ENCODE data around the gene ANP32B.
"Not testable (repeated sequence)": the region's sequence is repeated elsewhere in the genome, so short reads cannot be mapped to it uniquely, and the experiment has no call there.

The ANP32B gene

DNA sequence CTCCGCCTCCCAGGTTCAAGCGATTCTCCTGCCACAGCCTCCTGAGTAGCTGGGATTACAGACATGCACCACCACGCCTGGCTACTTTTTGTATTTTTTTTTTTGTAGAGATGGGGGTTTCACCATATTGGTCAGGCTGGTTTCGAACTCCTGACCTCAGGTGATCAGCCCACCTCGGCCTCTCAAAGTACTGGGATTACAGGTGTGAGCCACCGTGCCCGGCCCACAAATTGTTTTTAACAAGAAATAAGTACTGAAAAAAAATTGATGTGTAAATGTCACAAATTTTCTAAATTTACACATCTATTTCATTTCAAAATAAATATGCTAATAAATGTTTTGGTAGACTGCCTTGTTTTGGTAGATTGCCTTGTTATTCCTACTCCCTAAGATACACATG lies 13.5 kb downstream of the ANP32B start:
- not testable (repeated sequence) for DNase-seq

- DNase-seq, result no peak
Measured at GRCh38 chr9:97997330-97998276, 14.5 kb downstream of the ANP32B start.

- no peak for DNase-seq
Measured at GRCh38 chr9:98002808-98003207, 19.7 kb downstream of the ANP32B start.

- DNase-seq, result no peak
Measured at GRCh38 chr9:98006127-98006796, 23.1 kb downstream of the ANP32B start.

- no peak for DNase-seq
Measured at GRCh38 chr9:98007251-98007928, 24.2 kb downstream of the ANP32B start.

DNA sequence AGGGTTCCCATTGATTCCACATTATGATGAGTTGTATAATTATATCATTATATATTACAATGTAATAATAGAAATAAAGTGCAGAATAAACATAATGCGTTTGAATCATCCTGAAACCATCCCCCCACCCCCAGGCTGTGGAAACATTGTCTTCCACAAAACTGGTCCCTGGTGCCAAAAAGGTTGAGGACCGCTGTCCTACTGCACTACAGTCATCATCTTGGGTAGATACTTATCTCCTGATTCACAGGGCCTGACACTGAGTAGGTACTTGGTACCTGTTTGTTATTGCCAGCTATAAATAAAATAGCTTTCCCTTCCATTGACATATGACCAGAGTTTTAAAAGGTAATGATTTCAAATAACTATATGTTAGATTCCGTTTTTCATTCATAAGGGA lies 25.6 kb downstream of the ANP32B start:
- DNase-seq, result no peak

DNA sequence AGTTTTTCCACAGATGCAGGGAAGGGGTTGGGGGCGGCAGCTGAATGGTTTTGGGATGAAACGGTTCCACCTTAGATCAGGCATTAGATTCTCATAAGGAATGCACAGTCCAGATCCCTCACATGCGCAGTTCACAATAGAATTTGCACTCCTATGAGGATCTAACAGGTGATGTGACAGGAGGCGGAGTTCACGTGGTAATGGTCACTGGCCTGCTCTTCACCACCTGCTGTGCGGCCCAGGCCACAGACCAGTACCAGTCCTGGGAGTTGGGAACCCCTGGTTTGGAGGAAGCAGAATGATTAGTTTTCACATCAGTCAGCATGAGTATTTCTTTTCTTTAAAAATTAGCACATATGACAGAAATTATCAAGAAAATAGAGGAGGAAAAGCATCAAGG lies 26.3 kb downstream of the ANP32B start:
- DNase-seq, result no peak

DNA sequence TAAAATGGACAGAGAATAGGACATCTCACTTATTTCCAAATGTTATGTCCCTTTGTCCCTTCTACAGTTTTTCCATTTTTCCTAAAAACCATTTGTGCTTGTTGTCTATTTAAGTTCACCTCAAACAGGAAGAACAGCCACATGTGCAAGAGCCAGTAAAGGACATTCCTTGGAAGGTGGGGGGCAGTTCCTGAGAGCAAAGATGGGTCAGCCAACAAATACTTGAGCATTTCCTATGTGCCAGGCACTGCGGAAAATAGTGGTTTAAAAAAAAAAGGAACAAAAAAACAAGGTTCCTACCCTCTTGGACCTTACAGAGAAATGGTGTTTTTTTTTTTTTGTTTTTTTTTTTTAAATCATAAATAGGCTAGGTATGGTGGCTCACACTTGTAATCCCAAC lies 26.8 kb downstream of the ANP32B start:
- DNase-seq, result no peak

DNA sequence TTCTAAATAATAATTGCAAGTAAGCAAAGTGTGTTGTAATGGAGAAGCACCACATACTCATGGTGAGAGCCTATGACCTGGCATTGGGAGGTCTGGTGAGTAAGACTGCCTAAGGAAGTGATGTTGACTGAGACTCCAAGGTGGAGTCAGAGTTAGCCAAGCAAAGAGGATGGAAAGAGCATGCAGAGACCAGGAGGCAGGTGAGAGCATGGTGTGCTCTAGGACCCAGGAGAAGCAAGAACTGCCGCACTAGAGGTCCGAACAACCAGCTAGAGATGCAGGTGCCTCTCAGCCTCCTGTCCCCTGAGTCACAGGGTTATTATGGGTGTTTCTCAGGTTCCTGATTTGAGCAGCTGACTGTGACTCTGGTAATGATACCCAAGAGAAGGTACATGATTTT lies 27.3 kb downstream of the ANP32B start:
- no peak for DNase-seq

GRCh38 chr9:98011122-98011521 lies 28.0 kb downstream of the ANP32B start:
- DNase-seq, result no peak

DNA sequence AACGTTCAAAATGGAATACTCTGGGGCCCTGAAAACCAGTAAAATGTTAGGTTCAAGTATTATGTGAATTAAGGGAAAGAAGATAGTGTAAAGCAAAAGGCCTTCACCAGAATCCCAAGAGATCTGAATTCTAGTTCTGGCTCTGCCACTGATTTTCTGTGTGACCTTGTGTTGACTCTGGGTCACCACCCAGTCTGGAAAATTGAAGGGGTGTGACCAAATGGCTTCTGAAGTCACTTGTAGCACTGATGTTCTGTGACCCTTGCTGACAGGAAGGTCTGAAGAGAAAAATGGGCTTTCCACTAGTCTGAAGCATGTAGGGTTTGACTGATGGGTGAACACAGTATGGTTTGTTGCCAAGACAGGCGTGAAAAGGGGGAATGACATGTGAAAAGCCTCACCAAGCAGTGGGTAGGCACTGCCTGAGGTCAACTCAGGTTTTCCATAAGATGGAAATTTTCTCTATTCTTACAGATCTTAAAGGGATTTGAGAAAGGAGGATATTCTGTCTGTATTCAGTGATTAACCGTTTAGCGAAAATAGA lies 33.1 kb downstream of the ANP32B start:
- DNase-seq, result no peak

DNA sequence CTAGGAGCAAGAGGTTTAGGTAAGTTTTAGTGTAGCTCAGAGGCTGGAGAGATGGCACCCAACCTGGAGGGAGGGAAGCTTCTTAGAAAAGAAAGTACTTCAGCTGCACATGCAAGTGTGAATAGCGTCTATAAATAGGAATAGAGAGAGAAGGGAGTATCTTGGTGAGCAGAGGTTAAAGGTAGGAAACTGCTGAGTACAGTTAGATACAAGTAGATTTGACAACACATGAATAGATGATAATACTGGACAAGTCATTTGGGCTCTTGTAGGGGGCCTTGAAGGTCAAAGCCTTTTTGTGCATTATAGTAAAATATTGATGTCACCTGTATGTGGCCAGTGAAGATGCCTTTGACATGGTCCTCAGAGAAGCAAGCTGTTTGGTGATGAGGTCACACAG lies 34.2 kb downstream of the ANP32B start:
- DNase-seq, result no peak

GRCh38 chr9:98018347-98018746 lies 35.2 kb downstream of the ANP32B start:
- DNase-seq, result no peak

- no peak for DNase-seq
Measured at GRCh38 chr9:98019098-98019497, 36.0 kb downstream of the ANP32B start.

DNA sequence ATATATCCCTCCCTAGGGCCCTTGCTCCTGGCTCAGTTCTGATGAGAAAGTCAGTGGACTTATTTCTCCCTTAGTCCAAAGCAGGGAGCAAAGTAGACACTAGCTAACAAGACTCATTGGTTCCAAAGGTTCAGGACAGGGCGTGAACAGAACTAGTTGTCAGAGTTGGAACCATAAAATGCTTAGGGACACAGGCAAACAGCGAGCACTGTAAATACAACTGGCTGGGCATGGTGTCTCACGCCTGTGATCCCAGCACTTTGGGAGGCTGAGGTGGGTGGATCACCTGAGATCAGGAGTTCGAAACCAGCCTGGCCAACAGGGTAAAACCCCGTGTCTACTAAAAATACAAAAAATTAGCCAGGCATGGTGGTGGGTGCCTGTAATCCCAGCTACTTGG lies 36.7 kb downstream of the ANP32B start:
- not testable (repeated sequence) for DNase-seq

DNA sequence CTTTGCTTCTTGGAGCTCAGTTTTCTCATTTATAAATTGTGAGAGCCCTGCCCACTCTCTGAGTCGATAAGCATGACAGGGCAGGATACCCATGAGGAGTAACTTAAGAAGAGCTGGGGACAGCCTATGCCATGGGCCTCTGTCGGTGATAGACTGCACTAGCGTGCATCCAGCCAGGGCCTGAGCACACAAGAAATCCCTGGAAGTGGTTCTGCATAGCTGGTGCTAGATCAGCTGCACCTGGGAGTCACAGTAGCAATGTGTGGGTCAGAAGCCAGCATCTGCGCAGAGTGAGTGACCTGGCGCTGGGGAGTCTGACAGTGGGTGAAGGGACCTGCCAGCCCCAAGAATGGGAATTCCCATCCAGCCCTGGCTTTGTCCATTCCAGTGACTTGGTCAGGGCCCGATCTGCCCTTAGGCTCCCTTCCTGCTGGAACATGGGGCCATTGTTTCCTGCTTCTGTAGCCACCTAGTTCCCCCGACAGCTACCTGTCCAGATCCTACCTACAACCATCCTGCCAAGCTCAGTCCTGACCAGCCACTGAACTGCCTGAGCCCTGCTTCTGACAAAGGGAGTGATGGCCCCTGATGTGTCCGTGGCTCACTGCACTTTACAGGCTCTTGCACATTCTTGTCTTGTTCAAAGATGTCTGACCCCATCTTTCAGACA lies 37.5 kb downstream of the ANP32B start:
- DNase-seq, result no peak

DNA sequence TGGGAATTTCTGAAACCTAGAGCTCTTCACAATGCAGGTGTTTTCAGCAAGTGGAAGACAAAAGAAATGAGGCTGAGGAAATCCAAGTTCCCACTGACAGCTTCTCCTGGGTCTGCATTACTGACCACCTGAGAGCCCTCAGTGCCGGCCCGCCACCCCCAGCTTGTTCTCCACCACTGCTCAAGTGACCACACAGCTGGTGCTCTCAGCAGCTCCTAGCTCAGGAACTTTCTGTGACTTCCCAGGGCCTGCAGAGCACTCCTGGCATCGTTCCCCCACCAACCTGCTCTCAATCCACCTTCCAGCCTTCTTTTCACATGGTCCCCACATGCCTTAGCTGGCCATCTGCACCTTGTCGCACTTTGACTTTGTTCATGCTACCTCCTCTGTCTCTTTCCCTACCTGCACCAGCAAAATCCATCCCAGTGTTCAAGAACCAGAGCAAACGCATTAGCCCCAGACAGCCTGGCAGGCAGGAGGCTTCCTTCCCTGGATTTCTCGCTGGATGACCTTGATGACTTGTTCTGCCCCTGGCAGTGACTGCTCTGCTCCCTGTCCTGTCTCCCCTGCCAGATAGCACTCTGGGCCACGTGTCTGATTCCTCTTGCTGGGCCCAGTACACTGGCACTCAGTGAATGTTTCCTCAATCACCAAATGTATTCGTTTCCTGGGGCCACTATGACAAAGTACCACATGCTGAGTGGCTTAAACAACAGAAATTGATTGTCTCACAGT lies 38.3 kb downstream of the ANP32B start:
- DNase-seq, result no peak

- no peak for DNase-seq
Measured at GRCh38 chr9:98022447-98022846, 39.3 kb downstream of the ANP32B start.

GRCh38 chr9:98024702-98025101 lies 41.6 kb downstream of the ANP32B start:
- no peak for DNase-seq

GRCh38 chr9:98031169-98031568 lies 48.0 kb downstream of the ANP32B start:
- DNase-seq, result no peak

DNA sequence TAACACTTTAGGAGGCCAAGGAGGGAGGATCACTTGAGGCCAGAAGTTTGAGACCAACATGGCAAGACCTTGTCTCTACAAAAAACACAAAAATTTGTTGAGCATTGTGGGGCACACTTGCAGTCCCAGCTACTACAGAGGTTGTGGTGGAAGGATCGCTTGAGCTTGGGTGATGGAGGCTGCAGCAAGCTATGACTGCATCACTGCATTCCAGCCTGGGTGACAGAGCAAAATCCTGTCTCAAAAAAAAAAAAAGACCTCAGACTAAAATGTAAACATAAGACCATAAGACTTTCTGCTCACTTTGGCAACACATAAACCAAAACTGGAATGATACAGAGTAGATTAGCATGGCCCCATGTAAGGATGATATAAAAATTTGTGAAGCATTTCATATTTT lies 48.8 kb downstream of the ANP32B start:
- DNase-seq, result no peak
